ENCODE results near the gene FTSJ3. TPM values are rescaled to one million over a fixed set of nuclear protein-coding genes. Genes with fewer than 3 reads are reported as not detected.

Gene FTSJ3
- total and polyA plus RNA-seq, 2 of the 13 experiments (the other 11 are each of a cell fraction or from before 2014, with no cell fraction given), result 26.0 to 64.2 TPM

DNA sequence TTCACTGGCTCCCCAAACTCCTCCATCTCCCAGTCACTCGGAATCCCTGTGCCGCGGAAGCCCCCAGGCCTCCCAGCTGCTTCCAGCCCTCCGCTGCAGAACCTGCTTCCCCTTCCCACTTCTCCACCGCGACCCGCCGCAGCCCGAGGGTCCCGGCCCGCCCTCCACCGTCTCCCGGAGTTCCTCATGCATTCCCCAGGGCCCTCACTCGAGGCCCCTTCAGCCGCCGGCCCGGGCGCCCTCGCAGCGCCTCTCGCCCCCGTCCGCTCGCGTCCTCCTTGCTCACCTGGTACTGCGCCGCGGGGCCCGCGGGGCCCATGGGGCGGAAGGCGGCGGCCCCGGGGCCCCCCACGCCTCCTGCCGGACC lies 14.7 kb upstream of the FTSJ3 start (continued):
- TF ChIP-seq UBTF (CRISPR knock-in tag; IDR thresholded peaks at IDR 0.05) (peak; percentile 7; the same call in 1 of the 2 replicates), ASH2L (IDR thresholded peaks at IDR 0.05; ENCODE audit: insufficient read length, low read depth, low read length) (peak; percentile 11), CREB1 (IDR thresholded peaks at IDR 0.05) (no peak), CREB1 (CRISPR knock-in tag; IDR thresholded peaks at IDR 0.05) (no peak), HOXA7 (CRISPR knock-in tag; IDR thresholded peaks at IDR 0.05) (no peak), NFATC3 (CRISPR knock-in tag; IDR thresholded peaks at IDR 0.05) (no peak), BHLHE40 (IDR thresholded peaks at IDR 0.05; ENCODE audit: low read length) (no peak), RFXANK (CRISPR knock-in tag; IDR thresholded peaks at IDR 0.05) (no peak), ELF4 (CRISPR knock-in tag; IDR thresholded peaks at IDR 0.05; ENCODE audit: borderline replicate concordance) (no peak)

GRCh38 chr17:63841350-63842172 lies 14.1 kb upstream of the FTSJ3 start:
- peaks cover 10% of the 10 kb centered on the region; the same call in 1 of the 2 replicates for H4K20me1 ChIP-seq (ENCODE audit: insufficient read depth, low read length)
- H3K27ac ChIP-seq (ENCODE audit: extremely low read length, insufficient read depth, low read length), result peak overlapping the region; percentile 92
- H3K9me3 ChIP-seq (ENCODE audit: low read length), result no peaks in the 10 kb centered on the region
- H3K4me2 ChIP-seq (ENCODE audit: low read depth, low read length), result peak overlapping the region; percentile 92
- ChIA-PET CTCF (ENCODE audit: low intra/inter-chr PET ratio, low total read pairs) (no interaction called here), POLR2A (interaction anchor here (1.0 to 4.4 kb wide), 4 partner anchors 10 to 220 kb away, joined by 3 to 37 read pairs (median 32); partner anchors contain the start of genes CCDC47, DDX42, FTSJ3 and MAP3K3)
- BruUV-seq (replicated peaks), result TSS peak; percentile 48
- H3K36me3 ChIP-seq (replicated peaks in 1 of 2; ENCODE audit: control insufficient read depth in 1 of 2, insufficient read depth in 2 of 2, low read length in 2 of 2), result peaks cover 8 to 14% of the 10 kb centered on the region in 2 experiments
- in situ Hi-C loops (cut with HindIII; ENCODE audit: extremely low pct_ligation_motif_present, low pct_unique_long_range_greater_than_20kb), result loop anchor here (10.0 kb wide), 1 partner anchor 663 kb away; the partner anchor contains the start of genes CEP95 and DDX5
- H3K4me3 ChIP-seq (replicated peaks in 1 of 3; ENCODE audit: insufficient read depth in 1 of 3, low read depth in 2 of 3, low read length in 3 of 3), result peak overlapping the region; percentile 85 to 98 (median 97)
- ATAC-seq (peak; percentile 45), FAIRE-seq (no peak), DNase-seq (ENCODE audit: low spot score) (peak; percentile 36)
- intact Hi-C loops (cut with micrococcal nuclease; ENCODE audit: unreplicated experiment), result loop anchor here (1.0 to 5.0 kb wide), 2 partner anchors 14 to 69 kb away; partner anchors contain the start of genes CCDC47, DDX42, FTSJ3 and PSMC5
- H3K79me2 ChIP-seq (ENCODE audit: insufficient read depth, low read length), result peaks cover 46% of the 10 kb centered on the region
- peaks cover 44% of the 10 kb centered on the region for H3K4me1 ChIP-seq (ENCODE audit: insufficient read depth, low read length)
- peak overlapping the region; percentile 93 for H3K9ac ChIP-seq (ENCODE audit: insufficient read depth, low read depth, low read length)
- WGBS (ENCODE audit: low lambda C conversion rate), result 2% methylated on average over 17 of the region's 26 CpGs
- no peaks in the 10 kb centered on the region; a peak in 1 of 5 replicates for H3K27me3 ChIP-seq (ENCODE audit: control insufficient read depth in 1 of 2, insufficient read depth in 2 of 2, low read length in 2 of 2)
- H2AFZ ChIP-seq (ENCODE audit: low read length), result no peak overlapping the region
- TF ChIP-seq AGO1 (IDR thresholded peaks at IDR 0.05; ENCODE audit: low read depth, low read length, poor library complexity, severe bottlenecking), result no peak
- no peak for TF ChIP-seq PLSCR1 (CRISPR knock-in tag; IDR thresholded peaks at IDR 0.05; ENCODE audit: borderline replicate concordance)
- 0 out of 2 replicates have a peak, but pooled peaks have one; percentile 46 for TF ChIP-seq RFXAP (CRISPR knock-in tag; IDR thresholded peaks at IDR 0.05; ENCODE audit: borderline replicate concordance)
- TF ChIP-seq ZFP82 (CRISPR knock-in tag; IDR thresholded peaks at IDR 0.05; ENCODE audit: borderline replicate concordance), result 0 out of 2 replicates have a peak, but pooled peaks have one; percentile 70
- TF ChIP-seq ZNF383 (CRISPR knock-in tag; IDR thresholded peaks at IDR 0.05; ENCODE audit: borderline replicate concordance), result peak; percentile 21; the same call in 1 of the 2 replicates
- TF ChIP-seq ISL2 (CRISPR knock-in tag; IDR thresholded peaks at IDR 0.05), result 0 out of 2 replicates have a peak, but pooled peaks have one; percentile 11
- TF ChIP-seq ZNF280B (CRISPR knock-in tag; IDR thresholded peaks at IDR 0.05; ENCODE audit: borderline replicate concordance), result peak; percentile 73; the same call in 1 of the 2 replicates
- TF ChIP-seq HES4 (CRISPR knock-in tag; IDR thresholded peaks at IDR 0.05; ENCODE audit: borderline replicate concordance), result no peak
- TF ChIP-seq NFYC (CRISPR knock-in tag; IDR thresholded peaks at IDR 0.05), result no peak

All from HepG2 (cell line).